H9 (cell line): ENCODE measurements around the gene TSHZ1. TPM values are rescaled to one million over a fixed set of nuclear protein-coding genes. Genes with fewer than 3 reads are reported as not detected.

Experiments
- DNase-seq: peaks from one replicate; pipeline ENCODE4 v3.0.0-alpha.2; 2017
- H2AFZ ChIP-seq: one replicate; pipeline ENCODE4 v1.6.1; 2013; ENCODE audit warnings: mild to moderate bottlenecking, low read length, control low read depth, moderate library complexity
- H2AK5ac ChIP-seq: 2 replicates; pipeline ENCODE4 v1.6.1; 2013; ENCODE audit warnings: low read length, control low read depth, mixed read lengths; ENCODE audit not compliant: insufficient read length
- H2BK120ac ChIP-seq: one replicate; pipeline ENCODE4 v1.6.1; 2013; ENCODE audit warnings: low read depth, mild to moderate bottlenecking, low read length, control low read depth, inconsistent platforms; ENCODE audit not compliant: poor library complexity, severe bottlenecking
- H2BK12ac ChIP-seq: 2 replicates; pipeline ENCODE4 v1.6.1; 2013; ENCODE audit warnings: low read length, control low read depth, mixed read lengths, low read depth; ENCODE audit not compliant: insufficient read length
- H2BK15ac ChIP-seq: 2 replicates; pipeline ENCODE4 v1.6.1; 2013; ENCODE audit warnings: low read depth, low read length, control low read depth
- H2BK20ac ChIP-seq: one replicate; pipeline ENCODE4 v1.6.1; 2013; ENCODE audit warnings: low read depth, mild to moderate bottlenecking, low read length, control low read depth, inconsistent platforms; ENCODE audit not compliant: poor library complexity, severe bottlenecking
- H2BK5ac ChIP-seq: 2 replicates; pipeline ENCODE4 v1.6.1; 2013; ENCODE audit warnings: low read length, control low read depth, mixed read lengths; ENCODE audit not compliant: insufficient read length
- H3K14ac ChIP-seq: 2 replicates; pipeline ENCODE4 v1.6.1; 2013; ENCODE audit warnings: low read length, control low read depth; ENCODE audit not compliant: insufficient read depth
- H3K18ac ChIP-seq: 2 replicates; pipeline ENCODE4 v1.6.1; 2013; ENCODE audit warnings: low read depth, mild to moderate bottlenecking, mixed read lengths, low read length, control low read depth; ENCODE audit not compliant: insufficient read length
- H3K23ac ChIP-seq: 2 replicates; pipeline ENCODE4 v1.6.1; 2013; ENCODE audit warnings: low read length, control low read depth, mixed read lengths, low read depth; ENCODE audit not compliant: insufficient read length
- H3K23me2 ChIP-seq: 2 replicates; pipeline ENCODE4 v1.6.1; 2013; ENCODE audit warnings: low read depth, mild to moderate bottlenecking, mixed read lengths, low read length, control low read depth; ENCODE audit not compliant: insufficient read length, poor library complexity, severe bottlenecking
- H3K27ac ChIP-seq: 2 replicates; pipeline ENCODE4 v1.5.1; 2013; ENCODE audit warnings: low read length, control low read depth, mixed read lengths, low read depth; ENCODE audit not compliant: insufficient read length
- H3K27me3 ChIP-seq: 2 replicates; pipeline ENCODE4 v1.6.1; 2013; ENCODE audit warnings: low read length, control low read depth, inconsistent platforms; ENCODE audit not compliant: insufficient read depth
- H3K4ac ChIP-seq: 2 replicates; pipeline ENCODE4 v1.6.1; 2013; ENCODE audit warnings: low read depth, mild to moderate bottlenecking, control low read depth, inconsistent platforms, low read length, moderate library complexity
- H3K4me1 ChIP-seq: 2 replicates; pipeline ENCODE4 v1.6.1; 2013; ENCODE audit warnings: low read length, control low read depth, inconsistent platforms; ENCODE audit not compliant: insufficient read depth
- H3K4me2 ChIP-seq: 2 replicates; pipeline ENCODE4 v1.6.1; 2013; ENCODE audit warnings: low read length, control low read depth, mixed read lengths; ENCODE audit not compliant: insufficient read length, insufficient read depth
- H3K56ac ChIP-seq: 2 replicates; pipeline ENCODE4 v1.6.1; 2013; ENCODE audit warnings: low read depth, mild to moderate bottlenecking, mixed read lengths, low read length, control low read depth; ENCODE audit not compliant: insufficient read length
- H3K79me1 ChIP-seq: 2 replicates; pipeline ENCODE4 v1.6.1; 2013; ENCODE audit warnings: low read depth, mild to moderate bottlenecking, moderate library complexity, low read length, control low read depth, inconsistent platforms; ENCODE audit not compliant: insufficient read depth, poor library complexity, severe bottlenecking
- H3K79me2 ChIP-seq: 2 replicates; pipeline ENCODE4 v1.6.1; 2013; ENCODE audit warnings: low read length, control low read depth, inconsistent platforms; ENCODE audit not compliant: insufficient read depth
- H3K9ac ChIP-seq: 2 replicates; pipeline ENCODE4 v1.6.1; 2013; ENCODE audit warnings: low read length, control low read depth, mixed read lengths; ENCODE audit not compliant: insufficient read length; ENCODE audit errors: extremely low read depth
- H3K9me3 ChIP-seq: one replicate; pipeline ENCODE4 v1.6.1; 2013; ENCODE audit warnings: low read depth, low read length, inconsistent platforms; ENCODE audit not compliant: control insufficient read depth
- H3T11ph ChIP-seq: one replicate; pipeline ENCODE4 v1.6.1; 2013; ENCODE audit warnings: mild to moderate bottlenecking, low read length, control low read depth, inconsistent platforms
- H4K20me1 ChIP-seq: one replicate; pipeline ENCODE4 v1.6.1; 2013; ENCODE audit not compliant: control insufficient read depth, insufficient read length, insufficient read depth
- H4K5ac ChIP-seq: 2 replicates; pipeline ENCODE4 v1.6.1; 2013; ENCODE audit warnings: low read depth, mild to moderate bottlenecking, mixed read lengths, low read length, control low read depth; ENCODE audit not compliant: insufficient read length
- H4K8ac ChIP-seq: replicated peaks from 2 replicates; pipeline ENCODE4 v1.6.1; 2013; ENCODE audit warnings: low read length, control low read depth, mixed read lengths, low read depth; ENCODE audit not compliant: insufficient read length
- H4K91ac ChIP-seq: 2 replicates; pipeline ENCODE4 v1.6.1; 2013; ENCODE audit warnings: low read depth, mild to moderate bottlenecking, moderate library complexity, mixed read lengths, low read length, control low read depth; ENCODE audit not compliant: insufficient read length
- H3K27ac Mint-ChIP-seq, 3 experiments: 2 replicates in 2 of 3; 3 replicates in 1 of 3; pipeline ENCODE4 v1.8.0; 2020 to 2021; ENCODE audit warnings: mixed read lengths in 3 of 3, mild to moderate bottlenecking in 1 of 3, moderate library complexity in 1 of 3
- H3K27me3 Mint-ChIP-seq: 2 replicates; pipeline ENCODE4 v1.8.0; 2021; ENCODE audit warnings: low read depth, mild to moderate bottlenecking, moderate library complexity, mixed read lengths
- H3K36me3 Mint-ChIP-seq, 3 experiments: 2 replicates in 2 of 3; 3 replicates in 1 of 3; pipeline ENCODE4 v1.8.0; 2020 to 2021; ENCODE audit warnings: low read depth in 3 of 3, mixed read lengths in 3 of 3; ENCODE audit not compliant: insufficient read depth in 1 of 3
- H3K4me1 Mint-ChIP-seq, 2 experiments: 2 replicates each; pipeline ENCODE4 v1.8.0; 2020; ENCODE audit warnings: mixed read lengths in 2 of 2
- H3K4me3 Mint-ChIP-seq, 2 experiments: 2 replicates in 1 of 2; 3 replicates in 1 of 2; pipeline ENCODE4 v1.8.0; 2020 to 2021; ENCODE audit warnings: mild to moderate bottlenecking in 2 of 2, mixed read lengths in 2 of 2, moderate library complexity in 1 of 2
- H3K9me3 Mint-ChIP-seq, 2 experiments: 2 replicates in 1 of 2; 3 replicates in 1 of 2; pipeline ENCODE4 v1.8.0; 2020; ENCODE audit warnings: mild to moderate bottlenecking in 2 of 2, mixed read lengths in 2 of 2, moderate library complexity in 1 of 2
- CTCF ChIP-seq: fragments of 200-600 bp; sonication (generic); conservative IDR thresholded peaks from 3 replicates; pipeline ENCODE4 v1.8.0; 2021; ENCODE audit warnings: antibody characterized with exemption, mild to moderate bottlenecking
- WGBS: extraction: QIAGEN DNeasy Blood & Tissue Kit; methylation state at CpG from one replicate; pipeline ENCODE4 v1.1.7; 2013; ENCODE audit warnings: missing lambda C conversion rate, low lambda C conversion rate, mixed read lengths; ENCODE audit not compliant: insufficient read length; ENCODE audit errors: extremely low coverage; 5-methylcytosine and 5-hydroxymethylcytosine counted together
- total RNA-seq: library from RNA; stranded (reverse); gene quantifications from 2 replicates; pipeline ENCODE4 v1.2.1, GENCODE V29; 2021

The TSHZ1 gene
- total RNA-seq, 1 experiment from 2014 or later, result 0.15 TPM

DNA sequence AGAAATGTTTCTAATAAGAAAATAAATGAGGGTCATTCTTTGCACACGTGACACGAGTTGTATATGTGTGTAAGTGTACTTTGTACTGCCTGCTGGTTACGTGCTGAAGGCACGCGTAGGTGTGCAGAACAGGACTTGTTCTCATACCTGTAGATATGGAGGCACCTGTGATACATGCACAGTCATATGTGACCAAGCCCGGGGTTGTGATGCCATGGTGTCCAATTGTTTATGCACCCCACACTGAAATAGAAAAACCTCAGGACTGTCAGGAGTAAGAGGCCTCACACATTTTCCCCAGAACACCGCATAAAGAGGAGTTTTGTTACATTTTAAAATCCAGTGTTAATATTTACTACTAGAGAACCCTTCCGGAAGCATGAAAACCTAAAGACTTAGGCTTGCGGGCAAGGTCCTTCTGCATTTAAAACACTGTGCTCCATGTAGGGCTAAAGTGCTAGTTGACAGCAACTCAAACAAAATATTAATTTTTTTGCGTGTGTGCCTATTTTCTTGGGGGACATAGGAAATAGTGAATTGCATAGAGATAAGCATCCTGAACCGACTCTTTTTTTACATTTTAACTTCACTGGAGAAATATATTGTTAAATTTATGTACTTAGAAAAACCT is 9.3 kb downstream of the TSHZ1 start:
- Histone ChIP-seq H3K9ac (no peak overlapping the region), H3K27me3 (no peaks in the 10 kb centered on the region; the same call in 1 of the 2 replicates), H4K20me1 (no peaks in the 10 kb centered on the region), H4K5ac (no peak overlapping the region), H2AK5ac (no peak overlapping the region), H3K23me2 (no peaks in the 10 kb centered on the region), H3K27ac (no peak overlapping the region), H3K79me1 (no peaks in the 10 kb centered on the region), H2BK120ac (no peak overlapping the region), H2BK5ac (no peak overlapping the region), H2BK15ac (no peak overlapping the region), H4K91ac (no peak overlapping the region), H3K18ac (no peak overlapping the region), H4K8ac (no peak overlapping the region), H3K56ac (no peak overlapping the region), H3T11ph (no peak overlapping the region), H3K4me1 (no peaks in the 10 kb centered on the region), H3K14ac (no peak overlapping the region), H3K4me2 (no peak overlapping the region), H2BK12ac (no peak overlapping the region), H3K9me3 (no peaks in the 10 kb centered on the region), H2BK20ac (no peak overlapping the region), H3K79me2 (no peaks in the 10 kb centered on the region), H2AFZ (no peak overlapping the region), H3K23ac (no peak overlapping the region), H3K4ac (no peak overlapping the region)
- Mint-ChIP-seq H3K4me1 (peaks cover 4 to 5% of the 10 kb centered on the region in 2 experiments), H3K4me3 (no peak overlapping the region), H3K27ac (no peak overlapping the region), H3K36me3 (no peaks in the 10 kb centered on the region), H3K9me3 (no peaks in the 10 kb centered on the region), H3K27me3 (peaks cover 7% of the 10 kb centered on the region)
- no peak for TF ChIP-seq CTCF
- WGBS, result no CpG with 5 or more reads among the region's 11 CpGs
- no peak for DNase-seq
